H9 (cell line): Measurements from ENCODE around the gene MRPL45. TPM values are rescaled to one million over a fixed set of nuclear protein-coding genes. Genes with fewer than 3 reads are reported as not detected.

Experiments used
- DNase-seq: peaks from one replicate; pipeline ENCODE4 v3.0.0-alpha.2; 2017
- H2AFZ ChIP-seq: one replicate; pipeline ENCODE4 v1.6.1; 2013; ENCODE audit warnings: mild to moderate bottlenecking, low read length, control low read depth, moderate library complexity
- H2AK5ac ChIP-seq: 2 replicates; pipeline ENCODE4 v1.6.1; 2013; ENCODE audit warnings: low read length, control low read depth, mixed read lengths; ENCODE audit not compliant: insufficient read length
- H2BK120ac ChIP-seq: one replicate; pipeline ENCODE4 v1.6.1; 2013; ENCODE audit warnings: low read depth, mild to moderate bottlenecking, low read length, control low read depth, inconsistent platforms; ENCODE audit not compliant: poor library complexity, severe bottlenecking
- H2BK12ac ChIP-seq: 2 replicates; pipeline ENCODE4 v1.6.1; 2013; ENCODE audit warnings: low read length, control low read depth, mixed read lengths, low read depth; ENCODE audit not compliant: insufficient read length
- H2BK15ac ChIP-seq: 2 replicates; pipeline ENCODE4 v1.6.1; 2013; ENCODE audit warnings: low read depth, low read length, control low read depth
- H2BK20ac ChIP-seq: one replicate; pipeline ENCODE4 v1.6.1; 2013; ENCODE audit warnings: low read depth, mild to moderate bottlenecking, low read length, control low read depth, inconsistent platforms; ENCODE audit not compliant: poor library complexity, severe bottlenecking
- H2BK5ac ChIP-seq: 2 replicates; pipeline ENCODE4 v1.6.1; 2013; ENCODE audit warnings: low read length, control low read depth, mixed read lengths; ENCODE audit not compliant: insufficient read length
- H3K14ac ChIP-seq: 2 replicates; pipeline ENCODE4 v1.6.1; 2013; ENCODE audit warnings: low read length, control low read depth; ENCODE audit not compliant: insufficient read depth
- H3K18ac ChIP-seq: 2 replicates; pipeline ENCODE4 v1.6.1; 2013; ENCODE audit warnings: low read depth, mild to moderate bottlenecking, mixed read lengths, low read length, control low read depth; ENCODE audit not compliant: insufficient read length
- H3K23ac ChIP-seq: 2 replicates; pipeline ENCODE4 v1.6.1; 2013; ENCODE audit warnings: low read length, control low read depth, mixed read lengths, low read depth; ENCODE audit not compliant: insufficient read length
- H3K23me2 ChIP-seq: 2 replicates; pipeline ENCODE4 v1.6.1; 2013; ENCODE audit warnings: low read depth, mild to moderate bottlenecking, mixed read lengths, low read length, control low read depth; ENCODE audit not compliant: insufficient read length, poor library complexity, severe bottlenecking
- H3K27ac ChIP-seq: 2 replicates; pipeline ENCODE4 v1.5.1; 2013; ENCODE audit warnings: low read length, control low read depth, mixed read lengths, low read depth; ENCODE audit not compliant: insufficient read length
- H3K27me3 ChIP-seq: 2 replicates; pipeline ENCODE4 v1.6.1; 2013; ENCODE audit warnings: low read length, control low read depth, inconsistent platforms; ENCODE audit not compliant: insufficient read depth
- H3K4ac ChIP-seq: 2 replicates; pipeline ENCODE4 v1.6.1; 2013; ENCODE audit warnings: low read depth, mild to moderate bottlenecking, control low read depth, inconsistent platforms, low read length, moderate library complexity
- H3K4me1 ChIP-seq: 2 replicates; pipeline ENCODE4 v1.6.1; 2013; ENCODE audit warnings: low read length, control low read depth, inconsistent platforms; ENCODE audit not compliant: insufficient read depth
- H3K4me2 ChIP-seq: 2 replicates; pipeline ENCODE4 v1.6.1; 2013; ENCODE audit warnings: low read length, control low read depth, mixed read lengths; ENCODE audit not compliant: insufficient read length, insufficient read depth
- H3K56ac ChIP-seq: 2 replicates; pipeline ENCODE4 v1.6.1; 2013; ENCODE audit warnings: low read depth, mild to moderate bottlenecking, mixed read lengths, low read length, control low read depth; ENCODE audit not compliant: insufficient read length
- H3K79me1 ChIP-seq: 2 replicates; pipeline ENCODE4 v1.6.1; 2013; ENCODE audit warnings: low read depth, mild to moderate bottlenecking, moderate library complexity, low read length, control low read depth, inconsistent platforms; ENCODE audit not compliant: insufficient read depth, poor library complexity, severe bottlenecking
- H3K79me2 ChIP-seq: 2 replicates; pipeline ENCODE4 v1.6.1; 2013; ENCODE audit warnings: low read length, control low read depth, inconsistent platforms; ENCODE audit not compliant: insufficient read depth
- H3K9ac ChIP-seq: 2 replicates; pipeline ENCODE4 v1.6.1; 2013; ENCODE audit warnings: low read length, control low read depth, mixed read lengths; ENCODE audit not compliant: insufficient read length; ENCODE audit errors: extremely low read depth
- H3K9me3 ChIP-seq: one replicate; pipeline ENCODE4 v1.6.1; 2013; ENCODE audit warnings: low read depth, low read length, inconsistent platforms; ENCODE audit not compliant: control insufficient read depth
- H3T11ph ChIP-seq: one replicate; pipeline ENCODE4 v1.6.1; 2013; ENCODE audit warnings: mild to moderate bottlenecking, low read length, control low read depth, inconsistent platforms
- H4K20me1 ChIP-seq: one replicate; pipeline ENCODE4 v1.6.1; 2013; ENCODE audit not compliant: control insufficient read depth, insufficient read length, insufficient read depth
- H4K5ac ChIP-seq: 2 replicates; pipeline ENCODE4 v1.6.1; 2013; ENCODE audit warnings: low read depth, mild to moderate bottlenecking, mixed read lengths, low read length, control low read depth; ENCODE audit not compliant: insufficient read length
- H4K8ac ChIP-seq: replicated peaks from 2 replicates; pipeline ENCODE4 v1.6.1; 2013; ENCODE audit warnings: low read length, control low read depth, mixed read lengths, low read depth; ENCODE audit not compliant: insufficient read length
- H4K91ac ChIP-seq: 2 replicates; pipeline ENCODE4 v1.6.1; 2013; ENCODE audit warnings: low read depth, mild to moderate bottlenecking, moderate library complexity, mixed read lengths, low read length, control low read depth; ENCODE audit not compliant: insufficient read length
- H3K27ac Mint-ChIP-seq, 3 experiments: 2 replicates in 2 of 3; 3 replicates in 1 of 3; pipeline ENCODE4 v1.8.0; 2020 to 2021; ENCODE audit warnings: mixed read lengths in 3 of 3, mild to moderate bottlenecking in 1 of 3, moderate library complexity in 1 of 3
- H3K27me3 Mint-ChIP-seq: 2 replicates; pipeline ENCODE4 v1.8.0; 2021; ENCODE audit warnings: low read depth, mild to moderate bottlenecking, moderate library complexity, mixed read lengths
- H3K36me3 Mint-ChIP-seq, 3 experiments: 2 replicates in 2 of 3; 3 replicates in 1 of 3; pipeline ENCODE4 v1.8.0; 2020 to 2021; ENCODE audit warnings: low read depth in 3 of 3, mixed read lengths in 3 of 3; ENCODE audit not compliant: insufficient read depth in 1 of 3
- H3K4me1 Mint-ChIP-seq, 2 experiments: 2 replicates each; pipeline ENCODE4 v1.8.0; 2020; ENCODE audit warnings: mixed read lengths in 2 of 2
- H3K4me3 Mint-ChIP-seq, 2 experiments: 2 replicates in 1 of 2; 3 replicates in 1 of 2; pipeline ENCODE4 v1.8.0; 2020 to 2021; ENCODE audit warnings: mild to moderate bottlenecking in 2 of 2, mixed read lengths in 2 of 2, moderate library complexity in 1 of 2
- H3K9me3 Mint-ChIP-seq, 2 experiments: 2 replicates in 1 of 2; 3 replicates in 1 of 2; pipeline ENCODE4 v1.8.0; 2020; ENCODE audit warnings: mild to moderate bottlenecking in 2 of 2, mixed read lengths in 2 of 2, moderate library complexity in 1 of 2
- CTCF ChIP-seq: fragments of 200-600 bp; sonication (generic); conservative IDR thresholded peaks from 3 replicates; pipeline ENCODE4 v1.8.0; 2021; ENCODE audit warnings: antibody characterized with exemption, mild to moderate bottlenecking
- WGBS: extraction: QIAGEN DNeasy Blood & Tissue Kit; methylation state at CpG from one replicate; pipeline ENCODE4 v1.1.7; 2013; ENCODE audit warnings: missing lambda C conversion rate, low lambda C conversion rate, mixed read lengths; ENCODE audit not compliant: insufficient read length; ENCODE audit errors: extremely low coverage; 5-methylcytosine and 5-hydroxymethylcytosine counted together
- total RNA-seq: library from RNA; stranded (reverse); gene quantifications from 2 replicates; pipeline ENCODE4 v1.2.1, GENCODE V29; 2021

Gene MRPL45
- total RNA-seq, 1 experiment from 2014 or later: 59.9 TPM

GRCh38 chr17:38352245-38353085, 55.5 kb downstream of the MRPL45 start:
- no peaks in the 10 kb centered on the region for H3K9me3 ChIP-seq
- H2BK120ac ChIP-seq: no peak overlapping the region
- Mint-ChIP-seq H3K27ac (peak overlapping the region in 1 of 3 experiments; percentile 65; a peak in 1 of 7 replicates), H3K36me3 (no peaks in the 10 kb centered on the region; a peak in 1 of 7 replicates), H3K9me3 (no peaks in the 10 kb centered on the region), H3K4me1 (peaks cover 40 to 52% of the 10 kb centered on the region in 2 experiments), H3K27me3 (no peaks in the 10 kb centered on the region), H3K4me3 (peak overlapping the region; percentile 72 to 84)
- H4K20me1 ChIP-seq: no peaks in the 10 kb centered on the region
- peaks cover 7% of the 10 kb centered on the region; the same call in 1 of the 2 replicates for H3K79me2 ChIP-seq
- H2BK5ac ChIP-seq: no peak overlapping the region
- peak; percentile 61 for DNase-seq
- H3K4ac ChIP-seq: no peak overlapping the region
- H4K91ac ChIP-seq: no peak overlapping the region
- no peak overlapping the region for H2AFZ ChIP-seq
- no peak overlapping the region for H3K23ac ChIP-seq
- H3K27ac ChIP-seq: no peak overlapping the region
- H2BK20ac ChIP-seq: no peak overlapping the region
- no peak overlapping the region for H4K8ac ChIP-seq
- peaks cover 3% of the 10 kb centered on the region for H3K79me1 ChIP-seq
- no peak for TF ChIP-seq CTCF
- peak overlapping the region; percentile 47 for H3K9ac ChIP-seq
- no CpG with 5 or more reads among the region's 72 CpGs for WGBS
- H2AK5ac ChIP-seq: no peak overlapping the region
- H2BK12ac ChIP-seq: no peak overlapping the region
- no peak overlapping the region for H3T11ph ChIP-seq
- H3K4me2 ChIP-seq: peak overlapping the region; percentile 81
- no peaks in the 10 kb centered on the region for H3K27me3 ChIP-seq
- H2BK15ac ChIP-seq: no peak overlapping the region
- no peak overlapping the region for H4K5ac ChIP-seq
- H3K14ac ChIP-seq: peak overlapping the region; percentile 45
- peaks cover 7% of the 10 kb centered on the region; the same call in 1 of the 2 replicates for H3K4me1 ChIP-seq
- H3K56ac ChIP-seq: no peak overlapping the region
- peaks cover 8% of the 10 kb centered on the region for H3K23me2 ChIP-seq
- no peak overlapping the region for H3K18ac ChIP-seq
